ENCODE measurements around the gene LIN28A.
A peak's percentile ranks its signal among the peaks of the same experiment; 100 is the strongest.

LIN28A gene

GRCh38 chr1:26434161-26434752 is 23.6 kb downstream of the LIN28A start:
- no peak for DNase-seq (ENCODE audit: low read depth)

GRCh38 chr1:26438041-26438440 is 27.4 kb downstream of the LIN28A start:
- no peak for DNase-seq (ENCODE audit: low read depth)

- DNase-seq (ENCODE audit: low read depth), result no peak
Measured at GRCh38 chr1:26440259-26440658, 29.6 kb downstream of the LIN28A start.

GRCh38 chr1:26449868-26450267 is 39.3 kb downstream of the LIN28A start:
- no peak for DNase-seq (ENCODE audit: low read depth)

- no peak for DNase-seq (ENCODE audit: low read depth)
Measured at GRCh38 chr1:26450908-26451307, 40.3 kb downstream of the LIN28A start.

- no peak for DNase-seq (ENCODE audit: low read depth)
Measured at GRCh38 chr1:26452459-26453183, 42.0 kb downstream of the LIN28A start.

GRCh38 chr1:26459148-26459547 is 48.5 kb downstream of the LIN28A start:
- no peak for DNase-seq (ENCODE audit: low read depth)

GRCh38 chr1:26459573-26460031 is 49.0 kb downstream of the LIN28A start:
- no peak for DNase-seq (ENCODE audit: low read depth)

GRCh38 chr1:26468911-26469310 is 58.3 kb downstream of the LIN28A start:
- no peak for DNase-seq (ENCODE audit: low read depth)

- DNase-seq (ENCODE audit: low read depth), result no peak
Measured at GRCh38 chr1:26469558-26469957, 58.9 kb downstream of the LIN28A start.

- DNase-seq (ENCODE audit: low read depth), result no peak
Measured at GRCh38 chr1:26470878-26471497, 60.4 kb downstream of the LIN28A start.

- peak; percentile 7 for DNase-seq (ENCODE audit: low read depth)
Measured at GRCh38 chr1:26471498-26472319, 61.1 kb downstream of the LIN28A start.

- peak; percentile 80 for DNase-seq (ENCODE audit: low read depth)
Measured at GRCh38 chr1:26472320-26472900, 61.8 kb downstream of the LIN28A start, which contains the start of gene HMGN2. Gene HMGN2 (plus strand): TSS chr1:26472440. CDS start chr1:26472613, 173 bp downstream.

- peak; percentile 94 for DNase-seq (ENCODE audit: low read depth)
Measured at GRCh38 chr1:26472901-26473845, 62.6 kb downstream of the LIN28A start.

GRCh38 chr1:26474818-26475217 is 64.2 kb downstream of the LIN28A start:
- no peak for DNase-seq (ENCODE audit: low read depth)

- no peak for DNase-seq (ENCODE audit: low read depth)
Measured at GRCh38 chr1:26475989-26476388, 65.4 kb downstream of the LIN28A start.

- no peak for DNase-seq (ENCODE audit: low read depth)
Measured at GRCh38 chr1:26476958-26477357, 66.3 kb downstream of the LIN28A start.

- DNase-seq (ENCODE audit: low read depth), result no peak
Measured at GRCh38 chr1:26477446-26478152, 67.0 kb downstream of the LIN28A start.

GRCh38 chr1:26478159-26478558 is 67.5 kb downstream of the LIN28A start:
- DNase-seq (ENCODE audit: low read depth), result no peak

- DNase-seq (ENCODE audit: low read depth), result no peak
Measured at GRCh38 chr1:26478988-26479387, 68.4 kb downstream of the LIN28A start.

Measured in activated gamma-delta T cell treated with anti-CD3 and anti-CD28 coated beads, Interleukin-2, amount 50 U/mL, for 16 hours (primary cell).